T1000 (cell line): ENCODE measurements around the gene HEATR5A.

ENCODE experiments used
- DNase-seq: peaks from one replicate; lab custom pipeline; 2025; ENCODE audit warnings: mixed read lengths; lab: John Stamatoyannopoulos, UW

The HEATR5A gene

DNA sequence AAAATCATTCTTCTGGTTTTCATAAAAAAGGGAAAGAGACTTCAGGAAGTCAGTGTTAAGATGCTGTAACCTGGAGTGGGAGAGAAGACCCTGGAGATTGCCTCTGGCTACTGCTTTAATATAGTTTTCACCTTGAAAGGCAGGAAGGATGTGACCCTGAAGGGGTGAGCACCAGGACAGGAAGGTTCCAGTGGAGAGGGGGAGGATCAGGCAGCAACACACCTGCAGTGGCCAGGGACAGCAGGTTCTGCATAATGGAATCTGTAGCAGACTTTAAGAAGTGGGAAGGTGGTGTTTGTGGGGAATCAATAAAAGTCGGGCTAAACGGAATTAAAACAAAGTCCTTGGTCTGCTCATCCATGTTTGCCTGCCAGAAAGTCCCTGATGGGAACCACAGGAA lies 6.3 kb upstream of the HEATR5A start:
- DNase-seq: no peak

DNA sequence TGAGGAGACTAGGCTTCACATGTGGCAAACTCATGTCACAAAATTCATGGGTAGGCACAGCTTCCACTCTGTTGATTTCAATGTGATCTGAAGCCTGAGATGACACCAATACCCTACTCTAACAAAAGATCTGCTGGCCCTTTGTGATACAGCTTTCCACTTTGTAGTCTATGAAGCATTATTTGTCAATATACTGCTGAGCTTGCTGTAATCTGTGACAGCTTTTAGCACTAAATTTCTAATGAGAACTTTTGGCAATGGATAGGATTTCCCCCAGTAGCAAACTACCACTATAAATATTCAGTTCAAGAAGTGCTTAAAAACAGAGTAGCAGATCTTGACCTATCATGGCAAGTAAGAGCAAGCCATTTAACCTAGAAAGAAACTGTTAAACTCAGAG lies 5.6 kb upstream of the HEATR5A start:
- no peak for DNase-seq

GRCh38 chr14:31421200-31421599 lies 850 bp upstream of the HEATR5A start:
- DNase-seq: no peak

DNA sequence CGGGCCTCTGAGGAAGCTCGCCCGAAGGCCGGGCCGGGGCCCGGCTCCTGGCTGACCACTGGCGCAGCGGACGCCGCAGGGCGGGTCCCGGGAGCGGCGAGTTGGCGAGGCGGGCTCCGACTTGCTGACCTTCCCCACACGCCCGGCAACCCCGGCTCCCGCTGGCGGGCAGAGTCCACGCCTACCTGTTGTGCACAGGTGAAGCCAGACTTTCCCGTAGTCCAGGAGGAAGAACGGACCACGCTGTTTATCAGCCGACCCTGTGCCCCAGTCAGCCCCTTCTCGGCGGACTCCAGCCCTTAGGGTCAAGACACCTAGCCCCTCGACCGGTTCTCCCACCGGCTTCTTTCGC lies 407 bp downstream of the HEATR5A start:
- DNase-seq: no peak

GRCh38 chr14:31419179-31419966 lies 977 bp downstream of the HEATR5A start:
- DNase-seq: no peak

DNA sequence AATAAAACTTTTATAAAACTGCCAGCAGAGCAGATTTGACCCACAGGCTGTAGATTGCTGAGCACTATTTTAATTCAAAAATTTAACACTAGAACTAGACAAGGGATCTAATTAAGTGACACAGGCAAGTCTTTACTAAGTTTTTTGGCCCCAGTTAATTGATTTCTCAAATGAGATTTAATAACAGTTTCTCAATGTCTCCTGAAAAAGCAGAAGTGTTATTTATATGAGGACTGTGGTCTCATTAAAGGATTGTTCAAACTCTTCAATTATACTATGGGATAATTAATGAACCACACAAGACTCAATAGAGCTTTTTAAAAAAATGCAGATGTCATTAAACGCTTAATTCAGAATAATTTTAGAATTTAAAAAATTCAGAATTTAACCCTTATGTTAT lies 1.9 kb downstream of the HEATR5A start:
- DNase-seq: no peak

DNA sequence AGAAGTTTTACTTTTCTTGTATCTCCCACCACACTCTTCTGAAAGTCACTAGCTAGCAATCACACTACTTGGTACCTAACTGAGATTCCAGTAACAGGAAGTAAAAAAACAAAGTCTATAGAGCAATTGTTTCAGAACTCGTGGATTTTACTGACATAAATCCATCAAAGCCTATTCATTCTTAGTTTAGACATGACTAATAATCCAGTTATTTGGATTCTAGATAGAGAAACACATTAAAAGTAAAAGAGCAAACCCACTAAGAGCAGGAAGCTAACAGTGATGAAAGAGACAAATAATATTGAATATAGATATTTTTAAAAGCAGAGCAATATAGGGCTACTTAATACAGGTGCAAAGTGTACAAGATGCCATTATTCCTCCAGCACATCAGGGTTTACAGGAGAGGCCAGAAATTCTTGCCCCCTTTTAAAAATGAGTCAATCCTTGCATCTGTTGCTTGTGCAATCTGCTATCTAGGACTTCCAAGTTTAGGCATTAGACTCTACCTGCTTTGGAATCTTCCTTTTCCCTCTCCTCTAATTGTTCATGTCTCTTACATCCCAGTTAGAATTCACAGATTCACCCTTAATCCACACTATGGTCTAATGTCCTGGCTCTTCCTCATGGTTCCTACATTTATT lies 6.0 kb downstream of the HEATR5A start:
- no peak for DNase-seq

- no peak for DNase-seq
Measured at GRCh38 chr14:31411218-31411727, 9.1 kb downstream of the HEATR5A start.

DNA sequence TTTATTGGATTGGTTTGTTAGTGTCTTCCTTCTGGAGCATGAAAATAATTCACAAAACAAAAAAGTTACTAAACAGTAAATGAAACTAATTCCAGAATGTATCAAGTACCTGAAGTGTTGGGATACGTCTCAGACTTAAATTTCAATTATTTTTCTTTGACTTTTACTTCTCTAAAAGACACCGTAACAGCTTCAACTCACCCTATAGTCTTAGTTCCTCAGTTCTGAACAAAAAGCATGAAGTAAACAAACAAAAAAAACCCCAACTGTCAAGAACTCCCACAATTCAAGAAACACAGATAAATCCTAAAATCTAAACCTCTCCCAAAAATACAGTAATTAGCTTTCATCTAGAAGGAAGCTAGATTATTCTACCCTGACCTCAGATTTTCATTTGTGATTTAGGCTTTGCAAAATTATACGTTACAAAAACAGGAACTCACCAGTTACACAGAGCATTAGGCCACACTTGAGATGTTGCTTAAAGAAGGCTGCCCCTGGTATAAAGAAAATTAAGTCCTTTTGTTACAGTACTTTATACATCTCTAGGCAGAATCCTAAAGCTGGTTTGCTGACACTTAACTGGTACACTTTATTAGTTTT lies 10.2 kb downstream of the HEATR5A start:
- DNase-seq: no peak

GRCh38 chr14:31408421-31408820 lies 11.9 kb downstream of the HEATR5A start:
- no peak for DNase-seq

DNA sequence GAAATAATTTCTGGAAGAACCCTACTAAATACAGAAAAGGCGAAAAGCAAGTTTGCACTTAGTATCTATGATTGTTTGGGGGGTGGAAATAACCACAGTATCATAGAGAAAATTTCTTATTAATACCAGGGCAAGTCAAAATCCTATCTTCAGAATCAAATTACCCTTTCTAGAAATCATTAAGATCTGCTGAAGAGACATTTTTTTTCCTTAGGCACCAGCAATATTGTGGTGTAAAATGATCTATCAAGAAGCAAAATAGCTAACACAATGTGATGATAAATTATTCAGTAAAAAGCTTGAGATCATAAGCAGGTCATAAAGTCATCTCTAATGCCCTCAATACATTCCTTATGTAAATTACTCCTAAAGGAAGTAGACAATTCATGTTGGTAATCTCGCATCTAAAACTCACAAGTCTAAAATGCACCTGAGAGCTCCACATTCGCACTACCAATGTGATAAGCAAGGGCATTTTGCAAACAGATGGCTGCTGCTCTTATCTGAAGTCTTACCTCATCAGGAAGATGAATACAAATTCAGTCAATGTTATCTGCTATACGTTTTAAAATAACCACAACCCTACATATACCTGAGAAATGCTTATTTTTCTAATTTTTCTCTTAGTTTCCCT lies 14.6 kb downstream of the HEATR5A start:
- DNase-seq: no peak

- no peak for DNase-seq
Measured at GRCh38 chr14:31405106-31405505, 15.2 kb downstream of the HEATR5A start.

GRCh38 chr14:31403707-31404106 lies 16.6 kb downstream of the HEATR5A start:
- no peak for DNase-seq

- DNase-seq: no peak
Measured at GRCh38 chr14:31402764-31403439, 17.4 kb downstream of the HEATR5A start.

GRCh38 chr14:31401369-31401932 lies 18.9 kb downstream of the HEATR5A start:
- DNase-seq: no peak

GRCh38 chr14:31400031-31400638 lies 20.2 kb downstream of the HEATR5A start:
- DNase-seq: no peak

GRCh38 chr14:31395572-31396205 lies 24.7 kb downstream of the HEATR5A start:
- no peak for DNase-seq

DNA sequence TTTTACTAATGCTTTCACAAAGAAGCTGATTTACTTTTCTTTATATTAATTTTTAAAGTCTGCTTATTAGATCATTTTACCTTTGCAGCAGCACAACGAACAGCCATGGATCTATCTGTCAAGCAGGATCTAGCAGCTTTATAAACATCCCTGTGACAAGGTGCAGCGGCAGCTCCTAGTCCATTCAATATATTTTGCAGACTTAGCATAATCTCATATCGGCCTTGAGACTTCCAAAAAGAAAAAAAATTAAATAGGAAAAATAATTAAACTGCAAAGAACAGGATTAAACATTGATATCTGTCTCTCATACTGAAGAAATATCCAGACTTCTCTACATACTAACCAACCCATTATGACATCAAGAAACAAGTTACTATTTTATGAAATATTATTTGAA lies 25.2 kb downstream of the HEATR5A start:
- no peak for DNase-seq

GRCh38 chr14:31391977-31392503 lies 28.3 kb downstream of the HEATR5A start:
- DNase-seq: no peak

DNA sequence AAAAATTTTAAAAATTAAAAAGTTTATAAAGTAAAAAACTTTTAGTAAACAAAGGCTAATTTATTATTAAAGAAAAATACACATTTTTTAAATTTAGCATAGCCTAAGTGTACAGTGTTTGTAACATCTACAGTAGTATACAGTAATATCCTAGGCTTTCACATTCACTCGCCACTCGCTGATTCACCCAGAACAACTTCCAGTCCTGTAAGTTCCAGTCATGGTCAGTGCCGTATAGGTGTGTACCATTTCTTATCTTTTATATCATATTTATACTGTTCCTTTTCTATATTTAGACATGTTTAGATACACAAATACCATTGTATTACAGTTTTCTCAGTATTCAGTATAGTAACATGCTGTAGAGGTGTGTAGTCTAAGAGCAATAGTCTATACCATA lies 28.9 kb downstream of the HEATR5A start:
- DNase-seq: no peak

GRCh38 chr14:31389946-31390345 lies 30.4 kb downstream of the HEATR5A start:
- no peak for DNase-seq
